ENCODE measurements around the gene AGTPBP1.

DNA sequence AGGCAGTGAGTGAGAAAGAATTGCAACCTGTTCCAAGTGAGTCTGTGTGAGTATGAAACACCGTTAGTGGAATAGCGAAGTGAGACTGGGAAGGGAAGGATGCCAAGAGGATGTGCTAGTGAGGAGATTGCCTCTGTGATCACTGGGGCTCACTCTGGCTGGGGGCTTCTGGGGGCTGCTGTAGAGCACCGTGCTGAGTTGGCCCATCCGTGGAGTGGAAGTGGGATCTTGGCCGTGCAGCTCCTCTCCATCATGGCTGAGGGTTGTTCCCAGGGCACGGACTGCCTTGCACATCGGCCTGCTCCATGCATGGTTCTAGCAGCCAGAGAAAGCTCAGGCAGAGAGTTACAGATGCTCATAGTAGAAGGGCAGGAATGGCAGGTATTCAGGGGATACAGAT, 236.1 kb downstream of the AGTPBP1 start:
- TF ChIP-seq POLR2AphosphoS5 (IDR thresholded peaks at IDR 0.05; ENCODE audit: low read depth): no peak
- TF ChIP-seq, protein P1, sequence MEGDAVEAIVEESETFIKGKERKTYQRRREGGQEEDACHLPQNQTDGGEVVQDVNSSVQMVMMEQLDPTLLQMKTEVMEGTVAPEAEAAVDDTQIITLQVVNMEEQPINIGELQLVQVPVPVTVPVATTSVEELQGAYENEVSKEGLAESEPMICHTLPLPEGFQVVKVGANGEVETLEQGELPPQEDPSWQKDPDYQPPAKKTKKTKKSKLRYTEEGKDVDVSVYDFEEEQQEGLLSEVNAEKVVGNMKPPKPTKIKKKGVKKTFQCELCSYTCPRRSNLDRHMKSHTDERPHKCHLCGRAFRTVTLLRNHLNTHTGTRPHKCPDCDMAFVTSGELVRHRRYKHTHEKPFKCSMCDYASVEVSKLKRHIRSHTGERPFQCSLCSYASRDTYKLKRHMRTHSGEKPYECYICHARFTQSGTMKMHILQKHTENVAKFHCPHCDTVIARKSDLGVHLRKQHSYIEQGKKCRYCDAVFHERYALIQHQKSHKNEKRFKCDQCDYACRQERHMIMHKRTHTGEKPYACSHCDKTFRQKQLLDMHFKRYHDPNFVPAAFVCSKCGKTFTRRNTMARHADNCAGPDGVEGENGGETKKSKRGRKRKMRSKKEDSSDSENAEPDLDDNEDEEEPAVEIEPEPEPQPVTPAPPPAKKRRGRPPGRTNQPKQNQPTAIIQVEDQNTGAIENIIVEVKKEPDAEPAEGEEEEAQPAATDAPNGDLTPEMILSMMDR (IDR thresholded peaks at IDR 0.05; ENCODE audit: insufficient read depth, low read length): no peak
- TF ChIP-seq, protein P2, sequence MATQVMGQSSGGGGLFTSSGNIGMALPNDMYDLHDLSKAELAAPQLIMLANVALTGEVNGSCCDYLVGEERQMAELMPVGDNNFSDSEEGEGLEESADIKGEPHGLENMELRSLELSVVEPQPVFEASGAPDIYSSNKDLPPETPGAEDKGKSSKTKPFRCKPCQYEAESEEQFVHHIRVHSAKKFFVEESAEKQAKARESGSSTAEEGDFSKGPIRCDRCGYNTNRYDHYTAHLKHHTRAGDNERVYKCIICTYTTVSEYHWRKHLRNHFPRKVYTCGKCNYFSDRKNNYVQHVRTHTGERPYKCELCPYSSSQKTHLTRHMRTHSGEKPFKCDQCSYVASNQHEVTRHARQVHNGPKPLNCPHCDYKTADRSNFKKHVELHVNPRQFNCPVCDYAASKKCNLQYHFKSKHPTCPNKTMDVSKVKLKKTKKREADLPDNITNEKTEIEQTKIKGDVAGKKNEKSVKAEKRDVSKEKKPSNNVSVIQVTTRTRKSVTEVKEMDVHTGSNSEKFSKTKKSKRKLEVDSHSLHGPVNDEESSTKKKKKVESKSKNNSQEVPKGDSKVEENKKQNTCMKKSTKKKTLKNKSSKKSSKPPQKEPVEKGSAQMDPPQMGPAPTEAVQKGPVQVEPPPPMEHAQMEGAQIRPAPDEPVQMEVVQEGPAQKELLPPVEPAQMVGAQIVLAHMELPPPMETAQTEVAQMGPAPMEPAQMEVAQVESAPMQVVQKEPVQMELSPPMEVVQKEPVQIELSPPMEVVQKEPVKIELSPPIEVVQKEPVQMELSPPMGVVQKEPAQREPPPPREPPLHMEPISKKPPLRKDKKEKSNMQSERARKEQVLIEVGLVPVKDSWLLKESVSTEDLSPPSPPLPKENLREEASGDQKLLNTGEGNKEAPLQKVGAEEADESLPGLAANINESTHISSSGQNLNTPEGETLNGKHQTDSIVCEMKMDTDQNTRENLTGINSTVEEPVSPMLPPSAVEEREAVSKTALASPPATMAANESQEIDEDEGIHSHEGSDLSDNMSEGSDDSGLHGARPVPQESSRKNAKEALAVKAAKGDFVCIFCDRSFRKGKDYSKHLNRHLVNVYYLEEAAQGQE (IDR thresholded peaks at IDR 0.05; ENCODE audit: insufficient replicate concordance, low read depth): no peak

Data from HL-60 (cell line).